Stimulated activated CD4-positive, alpha-beta T cell treated with anti-CD3 and anti-CD28 coated beads, Interleukin-4, amount 100 ng/mL, for 24 hours (primary cell): ENCODE measurements around the gene COL11A1.
"Not testable (repeated sequence)": the region's sequence is repeated elsewhere in the genome, so short reads cannot be mapped to it uniquely, and the experiment has no call there.

Experiments used
- DNase-seq: peaks from one replicate; pipeline ENCODE4 v3.0.0-alpha.2; 2020

Gene COL11A1

DNA sequence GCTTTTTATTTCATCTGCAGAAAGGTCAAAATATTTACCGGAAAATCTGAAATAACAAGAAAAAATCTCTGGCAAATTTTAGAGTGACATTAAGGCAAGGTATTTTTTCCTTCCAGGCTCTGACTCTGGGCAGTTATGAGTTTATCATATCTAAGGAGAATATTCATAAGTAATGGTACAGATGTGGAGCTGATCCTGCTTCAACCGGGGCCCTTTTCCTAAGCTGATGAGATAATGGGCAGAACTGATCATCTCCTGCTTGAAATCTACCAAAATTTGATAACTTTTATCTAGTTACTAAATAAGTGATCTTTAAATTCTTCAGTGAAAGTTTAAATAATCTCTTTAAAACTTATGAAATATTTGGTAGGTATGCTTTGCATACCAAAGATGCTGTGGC is 211.6 kb downstream of the COL11A1 start:
- DNase-seq: no peak

DNA sequence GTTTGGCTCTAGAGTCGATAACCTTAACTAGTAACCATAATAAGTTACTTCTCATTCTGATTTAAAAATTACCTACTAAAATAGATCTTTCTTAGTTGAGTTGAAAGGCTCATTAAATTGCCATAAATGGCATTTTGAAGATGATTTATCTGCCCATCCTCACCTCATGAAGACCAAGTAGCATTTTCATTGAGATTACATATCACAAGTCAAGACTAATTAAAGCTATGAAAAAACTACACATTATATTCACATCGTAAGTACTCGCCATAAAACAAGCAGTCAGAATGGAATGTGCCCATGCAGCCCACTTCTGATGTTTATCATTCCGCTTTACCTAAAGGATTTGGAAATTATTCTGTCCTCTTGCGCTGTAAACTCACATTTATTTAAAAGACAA is 212.0 kb downstream of the COL11A1 start:
- no peak for DNase-seq

DNA sequence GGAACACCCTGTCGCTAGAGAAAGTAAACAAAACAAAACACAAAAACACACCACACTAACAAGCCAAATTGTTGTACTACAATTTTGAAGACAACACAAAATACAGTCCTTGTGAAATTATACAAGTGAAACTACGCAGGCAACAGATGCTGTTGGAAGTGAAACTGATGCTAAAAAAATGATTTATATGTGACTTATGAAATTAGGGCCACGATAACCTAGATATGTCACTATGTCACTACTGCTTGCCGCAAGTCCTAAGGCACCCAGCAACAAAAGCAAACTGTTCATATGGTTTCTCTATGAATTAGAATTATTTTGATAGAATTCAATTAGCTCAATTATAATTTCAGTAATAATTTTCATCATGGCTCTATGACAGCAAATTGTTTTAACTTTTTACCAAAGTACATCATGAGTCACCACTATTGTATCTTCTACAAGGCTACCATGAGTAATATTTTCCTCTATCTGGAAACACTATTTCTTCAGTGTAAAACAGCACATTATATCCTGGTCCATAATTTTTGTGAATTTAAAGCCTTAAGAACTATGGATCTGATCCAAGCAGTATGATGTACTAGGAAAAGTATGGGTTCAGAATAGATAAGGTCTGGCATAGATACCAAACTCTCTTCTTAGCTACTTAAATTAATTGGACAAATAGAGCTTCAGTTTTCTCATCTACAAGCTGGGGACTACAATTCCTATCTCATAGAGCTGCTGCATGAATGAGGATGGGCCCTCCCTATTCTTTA is 216.3 kb downstream of the COL11A1 start:
- no peak for DNase-seq

DNA sequence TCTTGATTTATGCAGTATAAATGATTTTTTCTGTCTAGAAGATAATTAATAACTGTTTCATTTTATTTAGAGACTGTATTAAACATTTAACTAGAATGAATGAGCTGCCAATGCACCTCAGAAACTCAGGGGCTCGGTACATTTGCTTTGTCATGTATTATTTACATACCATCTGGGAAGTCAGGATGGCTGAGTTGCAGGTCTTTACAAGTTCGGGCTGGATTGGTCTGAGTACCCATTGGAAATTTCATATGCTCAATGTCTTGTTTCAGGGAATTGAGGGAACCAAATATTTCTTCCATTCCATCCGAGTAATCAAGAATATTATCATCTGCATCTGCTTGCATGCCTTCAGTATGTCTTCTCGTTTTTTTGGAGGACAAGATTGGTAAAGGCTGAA is 221.7 kb downstream of the COL11A1 start:
- no peak for DNase-seq

DNA sequence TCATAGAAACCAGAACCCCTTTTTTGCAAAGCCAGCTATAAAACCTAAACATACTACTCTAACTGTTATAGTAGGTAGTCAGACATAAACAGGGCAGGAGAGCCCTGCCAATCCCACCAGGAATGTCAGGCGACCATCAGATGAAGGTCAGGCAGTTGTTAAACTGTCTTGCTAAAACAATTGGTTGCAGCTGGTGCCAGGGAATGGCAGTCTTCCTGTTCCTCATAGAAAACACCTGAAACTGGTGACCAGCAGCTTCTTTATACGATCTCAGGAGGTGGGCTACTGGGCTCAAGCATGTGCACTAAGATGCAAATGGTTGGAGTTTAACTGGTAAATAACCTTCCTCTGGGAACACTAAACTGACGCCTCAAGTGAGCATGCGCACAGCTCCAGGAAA is 224.1 kb downstream of the COL11A1 start:
- DNase-seq: no peak

DNA sequence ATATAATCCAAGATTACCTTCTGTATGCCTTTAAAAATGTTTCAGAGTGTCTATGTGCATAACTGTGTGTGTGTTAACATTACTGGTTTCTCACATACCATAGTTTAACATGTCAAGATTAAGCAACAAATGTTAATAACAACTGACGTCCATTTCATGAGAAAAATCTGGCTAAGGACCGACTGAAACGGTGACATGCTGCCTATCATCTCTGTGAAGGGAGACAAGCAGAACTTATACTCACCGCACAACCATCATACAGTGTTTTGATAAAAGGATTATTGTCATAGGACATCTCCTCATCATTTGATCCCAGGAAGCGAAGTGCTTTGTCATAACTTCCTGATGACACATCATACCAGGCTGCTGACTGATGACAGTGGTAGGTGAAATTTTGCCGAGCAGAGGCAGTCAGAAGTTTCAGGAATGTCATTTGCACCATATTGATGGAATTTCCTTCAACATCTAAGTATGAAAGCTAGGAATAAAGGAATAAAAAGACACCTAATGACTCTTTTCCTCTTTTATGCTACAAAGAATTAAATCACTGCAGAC is 228.8 kb downstream of the COL11A1 start:
- DNase-seq: no peak

DNA sequence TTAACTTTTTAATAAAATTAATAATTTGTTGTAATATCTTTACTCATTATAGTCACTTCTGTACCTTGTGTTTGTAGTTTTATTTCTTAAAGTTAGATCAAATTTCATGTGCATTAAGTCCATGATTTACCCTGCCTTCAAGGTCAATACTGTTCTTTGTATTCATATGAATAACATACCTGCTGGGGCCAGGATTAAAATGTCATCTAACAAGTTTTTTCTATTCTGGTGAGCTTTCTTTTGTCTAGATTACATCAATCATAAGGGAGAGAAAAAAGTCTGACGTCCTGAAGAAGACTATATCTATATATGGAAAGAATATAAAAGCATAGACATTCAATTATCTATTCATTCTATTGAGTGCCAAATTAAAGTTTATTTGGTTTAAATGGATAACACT is 232.6 kb downstream of the COL11A1 start:
- DNase-seq: no peak

DNA sequence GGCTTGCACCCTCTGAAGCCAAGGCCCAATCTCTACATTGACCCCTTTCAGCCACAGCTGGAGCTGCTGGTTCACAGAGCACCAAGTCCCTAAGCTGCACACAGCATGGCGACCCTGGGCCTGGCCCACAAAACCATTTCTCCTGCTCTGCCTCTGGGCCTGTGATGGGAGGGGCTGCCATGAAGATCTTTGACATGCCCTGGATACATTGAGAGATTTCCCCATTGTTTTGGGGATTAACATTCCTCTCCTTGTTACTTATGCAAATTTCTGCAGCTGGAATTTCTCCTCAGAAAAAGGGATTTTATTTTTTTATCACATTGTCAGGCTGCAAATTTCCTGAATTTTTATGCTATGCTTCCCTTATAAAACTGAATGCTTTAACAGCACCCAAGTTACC is 235.8 kb downstream of the COL11A1 start:
- no peak for DNase-seq

DNA sequence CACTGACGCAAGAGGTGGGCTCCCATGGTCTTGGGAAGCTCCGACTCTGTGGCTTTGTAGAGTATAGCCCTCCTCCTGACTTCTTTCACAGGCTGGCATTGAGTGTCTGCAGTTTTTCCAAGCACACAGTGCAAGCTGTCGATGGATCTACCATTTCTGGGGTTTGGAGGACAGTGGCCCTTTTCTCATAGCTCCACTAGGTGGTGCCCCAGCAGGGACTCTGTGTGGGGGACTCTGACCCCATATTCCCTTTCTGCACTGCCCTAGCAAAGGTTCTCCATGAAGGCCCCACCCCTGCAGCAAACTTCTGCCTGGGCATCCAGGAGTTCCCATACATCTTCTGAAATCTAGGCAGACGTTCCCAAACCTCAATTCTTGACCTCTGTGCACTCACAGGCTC is 236.2 kb downstream of the COL11A1 start:
- DNase-seq: no peak

DNA sequence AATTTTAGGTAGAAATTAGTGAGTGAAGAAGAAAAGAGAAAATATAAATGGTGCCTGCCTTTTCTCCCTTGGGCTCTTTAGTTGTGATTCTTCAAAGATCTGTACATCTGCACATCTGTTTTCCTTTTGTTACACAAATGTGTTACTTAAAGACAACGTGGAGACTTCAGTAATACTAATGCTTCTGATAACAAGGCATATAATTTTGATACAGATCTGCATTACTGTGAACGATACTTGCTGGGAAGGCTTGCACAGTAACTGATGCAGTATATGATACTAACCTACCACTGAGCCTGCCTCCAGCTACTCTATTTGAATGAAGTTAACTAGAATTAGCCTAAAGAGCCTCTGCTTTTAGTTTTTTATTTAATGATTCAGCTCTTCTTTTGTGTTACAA is 244.6 kb downstream of the COL11A1 start:
- DNase-seq: no peak

DNA sequence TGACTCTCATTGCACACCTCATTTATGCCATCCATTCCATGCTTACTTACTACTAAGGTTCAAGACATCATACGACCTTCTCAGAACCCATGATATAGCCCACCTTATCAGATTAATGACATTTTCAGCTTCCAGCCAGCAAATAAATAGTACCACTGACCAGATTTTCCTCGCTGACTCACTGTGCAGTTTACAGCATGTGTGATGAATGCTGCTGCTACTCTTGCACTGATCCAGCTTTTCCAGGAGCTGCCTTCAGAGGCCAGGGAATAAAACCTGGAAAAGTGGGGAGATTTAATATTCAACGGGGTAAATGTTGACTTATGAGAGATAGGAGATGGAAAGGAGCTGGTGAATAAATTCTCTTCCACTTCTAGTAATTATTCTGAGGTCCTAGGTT is 247.1 kb downstream of the COL11A1 start:
- DNase-seq: no peak

DNA sequence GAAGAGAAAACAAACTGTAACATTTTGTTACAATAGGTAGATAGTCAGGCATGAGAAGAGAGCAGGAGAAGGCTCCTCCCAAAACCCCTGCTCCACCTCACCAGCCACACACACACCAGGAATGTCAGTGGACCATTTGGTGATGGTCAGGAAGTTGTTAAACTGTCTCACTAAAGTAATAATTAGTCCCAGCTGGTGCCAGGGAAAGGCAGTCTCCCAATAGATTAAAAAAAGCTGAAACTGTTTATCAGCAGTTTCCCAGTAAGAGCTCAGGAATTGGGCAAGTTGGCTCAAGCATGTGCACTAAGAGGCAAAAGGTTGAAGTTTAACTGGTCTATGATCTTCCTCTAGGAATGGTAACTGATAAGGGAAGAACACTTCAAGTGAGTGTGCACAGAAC is 249.6 kb downstream of the COL11A1 start:
- DNase-seq: no peak

DNA sequence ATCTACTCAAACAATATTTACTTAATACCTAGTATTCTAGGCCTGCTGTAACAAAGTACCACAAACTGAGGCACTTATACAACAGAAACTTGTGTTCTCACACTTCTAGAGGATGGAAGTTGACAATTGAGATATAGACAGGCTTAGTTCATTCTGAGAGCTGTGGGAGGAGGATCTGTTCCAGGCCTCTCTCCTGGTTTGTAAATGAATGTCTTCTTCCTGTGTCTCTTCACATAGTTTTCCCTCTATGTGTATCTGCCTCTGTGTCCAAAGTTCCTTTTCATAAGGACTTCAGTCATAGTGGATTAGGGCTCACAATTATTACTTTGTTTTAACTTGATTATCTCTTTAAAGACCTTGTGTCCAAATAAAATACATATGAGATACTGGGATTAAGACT is 251.1 kb downstream of the COL11A1 start:
- no peak for DNase-seq

DNA sequence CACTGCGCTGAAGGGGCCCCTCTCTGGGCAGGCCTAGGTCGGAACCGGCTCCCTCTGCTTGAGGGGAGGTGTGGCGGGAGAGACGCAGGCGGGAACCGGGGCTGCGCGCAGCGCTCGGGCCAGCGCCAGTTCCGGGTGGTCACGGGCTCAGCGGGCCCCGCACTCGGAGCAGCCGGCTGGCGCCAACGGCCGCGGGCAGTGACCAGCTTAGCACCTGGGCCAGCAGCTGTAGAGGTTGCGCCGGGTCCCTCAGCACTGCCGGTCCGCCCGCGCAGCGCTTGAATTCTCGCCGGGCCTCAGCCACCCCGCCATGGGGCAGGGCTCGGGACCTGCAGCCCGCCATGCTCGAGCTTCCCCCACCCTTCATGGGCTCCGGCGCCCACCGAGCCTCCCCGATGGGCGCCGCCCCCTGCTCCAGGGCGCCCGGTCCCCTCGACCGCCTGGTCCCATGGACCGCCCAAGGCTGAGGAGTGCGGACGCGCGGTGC is 254.6 kb downstream of the COL11A1 start:
- no peak for DNase-seq

DNA sequence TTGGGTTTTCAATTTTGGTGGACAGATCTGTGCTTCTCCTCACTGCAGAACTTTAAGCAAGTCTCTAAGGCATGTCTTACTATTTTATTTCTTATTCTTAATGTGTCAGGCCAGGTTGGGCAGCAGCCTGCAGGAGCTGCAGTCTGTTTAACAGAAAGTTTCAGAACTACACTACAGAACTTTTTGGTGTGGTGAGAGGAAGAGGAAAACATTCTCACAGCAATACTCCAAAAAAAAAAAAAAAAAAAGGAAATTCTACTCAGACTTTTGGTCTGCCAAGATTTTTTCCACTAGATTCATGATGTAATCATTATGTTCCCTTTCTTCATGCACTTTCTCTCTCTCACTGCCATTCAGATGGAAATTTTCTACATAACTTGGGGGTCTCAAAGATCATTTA is 255.2 kb downstream of the COL11A1 start:
- no peak for DNase-seq

DNA sequence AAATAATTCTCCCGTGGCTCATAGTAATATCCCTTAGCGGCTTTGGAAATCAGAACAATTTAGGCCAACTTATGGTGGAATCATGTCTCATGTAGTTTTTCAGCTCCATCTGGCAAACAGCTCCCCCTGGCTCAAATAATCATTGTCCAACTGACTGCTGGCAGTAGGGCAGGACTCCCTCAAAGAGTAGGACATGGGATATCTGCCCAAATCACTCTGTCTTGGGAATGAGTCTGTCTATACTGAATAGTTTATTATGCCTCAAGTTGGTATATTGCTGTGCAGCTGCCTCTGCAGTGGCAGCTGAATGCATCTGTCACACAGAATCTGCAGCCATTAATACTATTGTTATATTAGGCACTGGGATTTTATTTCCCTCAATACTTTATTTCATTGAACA is 255.7 kb downstream of the COL11A1 start:
- DNase-seq: no peak

DNA sequence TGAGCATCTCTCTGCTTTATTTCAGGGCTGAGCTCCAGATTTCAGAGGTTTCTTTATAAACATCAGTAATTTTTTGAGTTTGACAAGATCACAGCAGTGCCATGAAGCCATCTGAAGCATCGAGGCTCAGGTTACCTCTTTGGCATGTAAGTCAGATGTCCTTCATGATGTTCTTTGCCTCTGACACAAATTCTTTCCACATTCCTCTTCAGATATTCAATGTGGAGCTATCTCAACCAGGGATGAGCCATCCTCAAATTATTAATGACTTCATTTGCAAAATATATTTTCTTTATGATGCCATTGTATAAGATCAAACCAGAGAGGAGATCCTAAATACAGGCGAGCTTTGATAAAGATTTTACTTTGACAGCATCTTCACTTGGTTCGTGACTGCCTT is 256.7 kb downstream of the COL11A1 start:
- DNase-seq: no peak

DNA sequence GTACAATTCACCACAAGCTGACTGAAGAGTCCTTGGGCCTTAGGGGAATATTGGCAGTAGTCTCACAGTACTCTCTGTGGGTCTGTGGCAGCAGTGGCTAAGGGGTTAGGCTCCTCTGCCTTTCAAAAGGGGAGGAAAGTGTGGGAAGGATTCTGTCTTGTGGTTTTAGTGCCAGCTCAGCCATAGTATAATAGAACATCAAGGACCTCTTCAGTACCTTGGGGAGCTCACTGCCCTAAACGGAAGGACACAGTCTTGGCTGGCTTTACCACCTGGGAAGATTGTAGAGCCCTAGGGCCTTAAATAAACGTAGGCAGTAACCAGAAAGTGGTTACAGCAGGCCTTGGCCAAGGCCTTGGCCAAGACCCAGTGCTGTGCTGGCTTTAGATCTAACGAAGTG is 265.7 kb downstream of the COL11A1 start:
- DNase-seq: no peak

DNA sequence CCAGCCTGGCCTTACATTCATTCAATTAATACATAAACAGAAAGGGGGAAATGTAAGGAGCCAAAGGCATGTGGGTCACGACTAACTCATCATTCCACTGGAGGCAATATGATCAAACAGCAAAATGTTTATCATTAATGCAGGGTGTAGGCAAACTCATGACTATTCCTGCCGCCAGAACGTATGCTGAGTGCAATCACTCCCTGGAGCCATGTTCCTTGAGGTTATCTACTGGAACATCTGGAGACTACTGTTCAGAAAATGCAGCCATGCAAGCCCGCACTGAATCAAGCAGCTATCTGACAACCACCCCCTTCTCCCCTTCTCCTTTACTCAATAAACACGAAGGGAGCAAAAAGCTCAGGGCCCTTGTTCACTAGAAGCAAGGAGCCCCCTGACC is 267.6 kb downstream of the COL11A1 start:
- no peak for DNase-seq

DNA sequence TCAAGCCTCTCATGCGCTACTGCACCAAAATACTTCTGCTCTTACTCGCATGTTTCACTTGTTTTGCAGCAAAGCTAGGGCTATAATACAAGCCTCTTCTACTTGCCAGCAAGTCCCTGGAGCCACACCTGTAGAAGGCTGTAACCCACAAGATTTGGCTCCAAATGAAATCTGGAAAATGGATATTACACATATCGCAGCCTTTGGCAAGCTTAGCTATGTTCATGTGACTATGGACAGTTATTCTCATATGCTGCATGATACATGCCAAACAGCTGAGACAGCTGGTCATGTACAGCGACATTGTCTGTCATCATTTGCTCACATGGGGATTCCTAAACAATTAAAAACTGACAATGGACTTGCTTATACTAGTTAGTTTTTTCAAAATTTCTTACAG is 270.3 kb downstream of the COL11A1 start:
- no peak for DNase-seq

DNA sequence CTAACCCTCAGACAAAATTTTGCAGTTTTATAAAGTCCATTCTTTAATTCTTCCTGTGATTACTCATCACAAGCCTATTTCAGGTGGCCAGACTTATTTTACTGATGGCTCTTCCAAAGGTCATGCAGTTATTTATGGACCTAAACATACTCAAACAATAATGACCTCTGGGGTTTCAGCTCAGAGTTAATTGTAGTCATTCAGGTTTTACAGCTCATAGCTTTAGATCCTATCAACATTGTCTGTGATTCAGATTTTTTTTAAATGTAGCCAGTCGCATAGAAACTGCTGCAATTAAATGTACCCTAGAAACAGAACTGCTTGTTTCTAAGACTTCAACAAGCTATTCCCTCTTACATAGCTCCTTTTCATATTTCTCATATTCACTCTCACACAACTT is 270.8 kb downstream of the COL11A1 start:
- no peak for DNase-seq

DNA sequence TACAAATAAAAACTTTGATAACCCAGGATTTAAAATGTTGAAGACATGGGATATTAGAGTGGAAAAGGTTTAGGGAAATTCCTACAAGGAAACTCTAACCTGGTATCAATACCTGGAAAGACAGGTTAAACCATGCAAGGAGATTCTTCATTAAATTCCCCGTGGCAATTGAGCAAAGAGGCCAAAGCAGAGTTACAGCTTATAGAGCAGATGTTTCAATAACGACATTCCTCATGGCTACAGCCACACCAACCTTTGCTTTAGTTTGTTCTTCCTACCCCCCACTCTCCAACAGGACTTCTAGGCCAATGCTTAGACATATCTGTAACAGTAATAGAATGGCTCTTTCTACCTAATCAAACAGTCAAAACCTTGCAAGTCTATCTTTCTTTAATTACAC is 271.3 kb downstream of the COL11A1 start:
- no peak for DNase-seq

DNA sequence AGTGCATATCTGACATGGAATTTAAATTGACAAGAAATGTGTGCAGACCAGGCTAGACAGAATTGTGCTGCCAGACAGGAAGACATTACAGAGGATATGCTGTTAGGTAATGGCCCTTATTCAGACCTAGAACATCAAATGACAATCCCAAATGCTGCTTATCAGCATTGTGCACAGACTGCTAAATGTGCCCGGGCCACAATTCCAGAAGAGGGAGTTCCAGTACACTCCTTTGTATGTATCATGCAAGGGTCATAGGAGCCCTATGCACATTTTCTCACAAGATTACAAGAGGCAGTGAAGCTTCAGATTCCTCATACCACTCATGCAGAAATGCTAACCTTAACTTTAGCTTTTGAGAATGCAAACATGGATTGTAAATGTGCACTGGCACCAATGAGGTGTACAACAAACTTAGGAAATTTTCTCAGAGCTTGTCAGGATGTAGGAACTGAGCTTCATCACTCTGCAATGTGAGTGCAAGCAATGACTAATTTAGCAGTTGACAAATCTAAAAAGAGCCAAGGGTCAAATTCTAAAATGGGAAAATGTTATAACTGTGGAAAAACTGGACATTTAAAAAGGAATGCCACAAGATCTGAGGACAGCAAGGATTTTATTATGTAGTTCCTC is 273.5 kb downstream of the COL11A1 start:
- DNase-seq: no peak

DNA sequence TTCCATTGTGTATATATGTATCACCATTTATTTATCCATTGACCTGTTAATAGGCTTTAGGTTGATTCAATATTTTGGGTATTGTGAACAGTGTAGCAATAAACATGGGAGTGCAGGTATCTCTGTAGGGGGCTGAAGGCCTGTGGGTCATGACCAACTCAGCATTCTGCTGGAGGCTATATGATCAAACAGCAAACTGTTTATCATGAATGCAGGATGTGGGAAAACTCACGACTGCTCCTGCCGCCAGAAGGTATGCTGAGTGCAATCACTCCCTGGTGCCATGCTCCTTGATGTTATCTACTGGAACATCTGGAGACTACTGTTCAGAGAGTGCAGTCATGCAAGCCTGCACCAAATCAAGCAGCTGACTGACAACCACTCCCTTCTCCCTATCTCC is 275.2 kb downstream of the COL11A1 start:
- DNase-seq: no peak

DNA sequence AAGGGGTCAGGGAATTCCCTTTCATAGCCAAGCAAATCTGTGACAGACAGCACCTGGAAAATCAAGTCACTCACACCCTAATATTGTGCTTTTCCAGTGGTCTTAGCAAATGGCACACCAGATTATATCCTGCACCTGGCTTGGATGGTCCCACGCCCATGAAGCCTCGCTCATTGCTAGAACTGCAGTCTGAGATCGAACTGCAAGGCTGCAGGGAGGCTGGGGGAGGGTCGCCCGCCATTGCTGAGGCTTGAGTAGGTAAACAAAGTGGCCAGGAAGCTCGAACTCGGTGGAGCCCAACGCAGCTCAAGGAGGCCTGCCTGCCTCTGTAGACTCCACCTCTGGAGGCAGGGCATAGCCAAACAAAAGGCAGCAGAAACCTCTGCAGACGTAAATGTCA is 281.6 kb downstream of the COL11A1 start:
- not testable (repeated sequence) for DNase-seq
